HG02840 (cell line): Measurements from ENCODE around the gene BUD31.
"Not testable (repeated sequence)": the region's sequence is repeated elsewhere in the genome, so short reads cannot be mapped to it uniquely, and the experiment has no call there.

Source experiments
- ATAC-seq: cut with Tn5 transposase; IDR thresholded peaks from one replicate; pipeline ENCODE4 v1.9.1; 2021; ENCODE audit warnings: mild to moderate bottlenecking, moderate library complexity, moderate number of reproducible peaks; ENCODE audit not compliant: unreplicated experiment, low FRiP score

BUD31 gene

DNA sequence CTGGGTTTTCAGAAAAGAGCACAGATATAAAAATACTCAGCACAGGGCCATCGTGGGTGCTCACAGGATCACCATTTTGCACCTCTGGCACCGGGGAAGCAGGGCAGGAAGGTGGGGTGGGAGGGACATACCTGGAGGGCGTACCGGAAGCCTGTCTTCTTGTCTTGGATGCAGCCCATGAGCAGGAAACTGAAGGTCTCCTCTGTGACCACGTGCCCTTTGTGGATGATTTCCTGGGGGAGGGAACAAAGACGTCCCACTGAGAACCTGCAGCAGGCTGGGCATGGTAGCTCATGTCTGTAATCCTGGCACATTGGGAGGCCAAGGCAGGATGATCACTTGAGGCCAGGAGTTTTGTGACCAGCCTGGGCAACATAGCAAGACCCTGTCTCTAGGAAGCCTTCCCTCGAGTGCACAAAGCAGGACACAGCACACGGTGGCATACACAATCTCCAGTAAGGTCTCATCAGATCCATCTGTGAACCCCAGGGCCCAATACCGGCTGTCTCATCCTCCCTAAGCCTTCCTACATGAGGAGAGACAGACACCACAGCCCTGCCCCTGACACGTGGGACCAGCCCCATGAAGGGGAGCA, 20.3 kb downstream of the BUD31 start:
- ATAC-seq: no peak

DNA sequence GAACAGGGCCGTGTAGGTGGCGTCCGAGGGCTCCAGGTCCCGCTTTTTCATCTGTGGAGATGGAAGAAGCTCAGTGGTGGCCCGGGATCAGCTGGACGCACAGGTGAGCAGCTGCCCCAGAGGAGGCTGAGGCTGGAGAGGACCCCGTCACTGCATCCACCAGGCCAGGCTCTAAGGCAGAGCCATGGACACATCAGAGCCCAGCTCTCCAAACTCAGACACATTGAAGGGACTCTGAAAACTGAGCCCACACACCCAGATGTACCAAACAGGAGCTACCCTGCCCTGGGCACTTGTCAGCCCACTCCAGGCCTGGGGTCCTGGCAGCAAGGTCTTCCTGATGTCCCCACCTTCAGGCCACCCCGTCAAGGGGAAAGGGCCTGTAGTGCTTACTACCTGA, 21.0 kb downstream of the BUD31 start:
- no peak for ATAC-seq

DNA sequence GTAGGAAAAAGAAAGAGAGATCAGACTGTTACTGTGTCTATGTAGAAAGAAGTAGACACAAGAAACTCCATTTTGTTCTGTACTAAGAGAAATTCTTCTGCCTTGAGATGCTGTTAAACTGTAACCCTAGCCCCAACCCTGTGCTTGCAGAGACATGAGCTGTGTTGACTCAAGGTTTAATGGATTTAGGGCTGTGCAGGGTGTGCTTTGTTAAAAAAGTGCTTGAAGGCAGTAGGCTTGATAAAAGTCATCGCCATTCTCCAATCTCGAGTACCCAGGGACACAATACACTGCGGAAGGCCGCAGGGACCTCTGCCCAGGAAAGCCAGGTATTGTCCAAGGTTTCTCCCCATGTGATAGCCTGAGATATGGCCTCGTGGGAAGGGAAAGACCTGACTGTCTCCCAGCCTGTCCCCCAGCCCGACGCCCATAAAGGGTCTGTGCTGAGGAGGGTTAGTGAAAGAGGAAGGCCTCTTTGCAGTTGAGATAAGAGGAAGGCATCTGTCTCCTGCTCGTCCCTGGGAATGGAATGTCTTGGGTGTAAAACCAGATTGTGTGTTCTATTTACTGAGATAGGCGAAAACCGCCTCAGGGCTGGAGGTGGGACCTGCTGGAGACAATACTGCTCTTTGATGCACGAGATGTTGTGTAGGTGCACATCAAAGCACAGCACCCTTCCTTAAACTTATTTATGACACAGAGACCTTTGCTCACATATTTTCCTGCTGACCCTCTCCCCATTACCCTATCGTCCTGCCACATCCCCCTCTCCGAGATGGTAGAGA, 23.2 kb downstream of the BUD31 start:
- not testable (repeated sequence) for ATAC-seq

DNA sequence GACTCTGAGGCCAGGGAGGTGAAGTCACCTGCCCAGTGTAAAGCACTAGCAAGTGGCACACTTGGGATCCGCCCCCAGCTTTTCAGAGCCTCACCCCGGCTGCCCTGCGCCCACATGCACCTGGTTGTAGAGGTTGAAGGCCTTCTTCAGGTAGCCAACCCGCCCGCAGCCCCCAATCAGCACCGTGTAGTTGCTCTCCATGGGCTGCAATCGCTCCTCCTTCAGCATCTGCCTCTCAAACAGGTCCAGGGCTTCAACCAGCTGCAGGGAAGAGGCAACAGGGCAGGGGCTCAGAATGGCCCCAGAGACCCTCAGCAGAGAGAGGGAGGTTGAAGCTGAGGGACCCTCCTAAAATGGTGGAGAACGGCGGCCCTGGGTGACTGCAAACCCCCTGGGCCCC, 24.4 kb downstream of the BUD31 start:
- no peak for ATAC-seq

DNA sequence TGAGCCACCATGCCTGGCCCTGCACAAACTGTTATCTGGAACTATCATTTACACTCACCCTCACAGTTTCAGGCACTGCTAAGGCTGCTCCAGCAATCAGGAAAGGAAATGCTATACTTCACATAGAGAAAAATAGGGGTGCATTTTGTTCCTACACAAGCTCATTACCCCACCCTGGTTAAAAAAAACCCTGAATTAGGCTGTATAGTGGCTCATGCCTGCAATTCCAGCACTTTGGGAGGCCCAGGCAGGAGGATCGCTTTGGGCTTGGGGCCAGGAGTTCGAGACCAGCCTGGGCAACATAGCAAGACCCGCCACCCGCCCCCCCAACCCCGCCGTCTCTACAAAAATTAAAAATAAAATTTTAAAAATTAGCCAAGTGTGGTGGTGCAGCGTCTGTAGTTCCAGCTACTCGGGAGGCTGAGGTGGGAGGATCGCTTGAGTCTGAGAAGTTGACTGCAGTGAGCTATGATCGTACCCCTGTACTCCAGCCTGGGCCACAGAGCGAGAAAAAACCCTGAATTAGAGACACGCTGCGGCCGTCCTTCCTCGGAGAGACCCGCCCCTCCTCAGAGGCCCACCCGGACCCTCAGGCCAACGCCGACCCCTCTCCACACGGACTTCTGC, 29.3 kb downstream of the BUD31 start:
- no peak for ATAC-seq

DNA sequence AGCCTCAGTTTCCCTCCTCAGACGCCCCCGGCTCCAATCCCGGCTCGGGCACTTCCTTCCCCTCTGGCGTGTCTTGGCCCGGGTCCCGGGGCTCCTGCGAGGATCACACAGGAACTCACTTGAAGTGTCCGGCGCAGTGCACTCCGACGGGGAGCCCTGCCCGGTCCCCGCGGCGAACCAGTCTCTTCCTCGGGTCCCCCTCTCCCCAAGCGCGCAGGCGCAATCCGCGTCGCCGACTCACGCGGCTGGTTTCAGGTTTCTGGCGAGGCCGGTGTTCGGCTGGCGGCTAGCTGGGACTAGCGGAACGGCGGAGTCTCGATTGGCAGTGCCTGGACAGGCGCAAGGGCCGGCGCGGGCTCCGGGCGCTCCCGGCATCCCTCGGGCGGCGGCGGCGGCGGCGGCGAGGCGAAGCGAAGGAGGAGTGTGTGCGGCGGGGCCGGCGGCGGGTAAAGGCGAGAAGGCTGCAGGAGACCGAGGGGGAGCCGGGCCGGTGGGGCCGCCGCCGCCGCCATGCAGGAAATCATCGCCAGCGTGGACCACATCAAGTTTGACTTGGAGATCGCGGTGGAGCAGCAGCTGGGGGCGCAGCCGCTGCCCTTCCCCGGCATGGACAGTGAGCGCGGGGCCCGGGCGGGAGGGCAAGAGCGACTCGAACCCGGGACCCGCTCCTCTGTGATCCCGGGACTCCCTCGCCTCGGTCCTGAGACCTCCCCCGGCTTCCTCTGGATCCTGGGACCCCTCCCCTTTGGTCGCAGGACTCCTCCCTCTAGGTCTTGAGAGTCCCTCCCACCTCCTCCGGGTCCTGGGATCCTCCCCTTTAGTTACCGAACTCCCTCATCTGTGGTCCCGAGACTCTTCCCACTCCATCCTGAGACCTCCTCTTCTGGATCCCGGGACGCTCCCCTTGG, 30.1 kb downstream of the BUD31 start, which contains the start of the genes CPSF4 and PTCD1:
Gene CPSF4, plus strand, starts transcription at position 371 of the 908 bp plus-strand sequence. Its CDS starts 140 bp downstream, at position 511.
Gene PTCD1, minus strand, starts transcription at position 226 of the 908 bp plus-strand sequence. CDS start 3,556 bp downstream, outside the sequence.
- peak; percentile 87 for ATAC-seq

DNA sequence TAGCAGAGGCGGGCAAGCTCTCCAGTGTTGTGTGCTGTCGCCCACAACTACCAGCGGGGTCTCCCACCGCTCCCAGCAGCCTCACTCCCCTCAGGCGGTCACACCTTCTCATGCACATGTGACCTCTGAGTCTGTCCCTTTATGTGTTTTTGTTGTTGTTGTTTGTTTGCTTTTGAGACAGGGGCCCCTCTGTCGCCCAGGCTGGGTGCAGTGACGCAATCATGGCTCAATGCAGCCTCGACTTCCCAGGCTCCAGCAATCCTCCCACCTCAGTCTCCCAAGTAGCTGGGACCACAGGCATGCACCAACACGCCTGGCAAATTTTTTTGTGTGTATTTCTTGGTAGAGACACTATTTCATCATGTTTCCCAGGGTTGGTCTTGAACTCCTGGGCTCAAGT, 31.4 kb downstream of the BUD31 start:
- no peak for ATAC-seq

DNA sequence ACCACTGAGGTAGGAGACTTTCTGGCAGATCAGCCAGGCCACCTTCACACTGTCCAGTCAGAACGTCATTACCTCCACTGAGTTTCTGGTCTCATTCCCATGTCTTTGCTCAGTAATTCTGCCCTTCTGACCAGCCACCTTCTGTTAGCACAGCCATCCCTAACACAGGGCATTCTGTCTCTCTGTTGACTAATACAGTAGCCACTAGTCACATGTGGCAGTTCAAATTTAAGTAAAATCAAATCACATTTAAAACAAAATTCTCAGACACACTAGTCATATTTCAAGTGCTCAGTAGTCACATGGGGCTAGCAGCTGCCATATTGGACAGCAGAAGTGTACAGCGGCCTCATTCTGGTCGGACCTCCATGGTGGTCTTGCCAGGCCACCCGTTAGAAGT, 37.3 kb downstream of the BUD31 start:
- no peak for ATAC-seq

DNA sequence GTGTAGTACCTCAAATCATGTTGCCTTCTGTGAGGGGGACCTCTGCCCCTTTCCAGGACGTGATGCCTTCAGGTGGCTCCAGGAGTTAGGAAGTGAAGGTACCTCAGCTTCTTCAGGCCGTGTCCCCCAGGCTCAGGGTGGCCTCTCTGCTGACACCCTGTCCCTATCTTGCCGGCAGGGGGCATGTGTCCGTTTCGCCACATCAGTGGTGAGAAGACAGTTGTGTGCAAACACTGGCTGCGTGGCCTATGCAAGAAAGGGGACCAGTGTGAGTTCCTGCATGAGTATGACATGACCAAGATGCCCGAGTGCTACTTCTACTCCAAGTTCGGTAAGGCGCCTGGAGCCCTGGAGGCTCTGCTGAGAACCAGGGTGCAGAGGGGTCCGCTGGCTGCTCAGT, 39.2 kb downstream of the BUD31 start:
- no peak for ATAC-seq

DNA sequence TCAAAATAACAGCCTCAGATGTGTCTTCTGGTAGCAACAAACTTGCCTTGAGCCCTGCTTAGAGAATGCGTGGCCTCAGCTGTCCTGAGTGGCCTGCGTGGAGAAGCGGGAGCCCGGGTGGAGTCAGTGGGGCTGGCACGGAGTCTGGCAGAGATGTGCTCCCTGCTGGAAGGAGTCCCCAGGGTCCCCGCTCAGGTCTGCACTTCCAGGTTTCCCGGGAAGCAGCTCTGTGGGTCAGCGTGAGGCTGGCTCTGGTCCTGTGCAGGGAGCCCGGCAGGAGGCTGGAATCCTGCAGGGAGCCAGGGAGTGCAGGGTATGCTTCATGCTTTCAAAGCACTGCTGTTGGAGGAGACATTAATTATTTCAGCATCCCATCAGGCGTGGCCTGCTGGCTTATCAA, 40.1 kb downstream of the BUD31 start:
- no peak for ATAC-seq

DNA sequence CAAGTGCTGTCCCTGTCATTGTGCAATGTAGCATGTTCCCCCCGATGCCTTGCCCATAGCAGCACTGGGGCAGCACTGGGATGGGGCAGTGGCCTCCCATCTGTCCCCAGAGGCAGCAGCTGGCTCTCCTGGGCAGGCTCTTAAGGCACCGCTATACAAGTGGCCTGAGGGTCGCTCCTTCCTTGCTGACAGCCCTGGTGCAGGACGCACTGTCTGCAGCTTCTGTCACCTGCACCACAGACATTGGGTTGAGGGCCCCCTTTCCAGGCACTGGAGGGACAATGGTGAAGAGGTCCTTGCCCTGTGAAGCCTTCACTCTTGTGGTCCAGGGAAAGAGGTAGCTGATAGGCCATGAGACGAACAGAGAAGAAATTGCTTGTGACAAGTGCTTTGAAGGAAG, 40.6 kb downstream of the BUD31 start:
- no peak for ATAC-seq

DNA sequence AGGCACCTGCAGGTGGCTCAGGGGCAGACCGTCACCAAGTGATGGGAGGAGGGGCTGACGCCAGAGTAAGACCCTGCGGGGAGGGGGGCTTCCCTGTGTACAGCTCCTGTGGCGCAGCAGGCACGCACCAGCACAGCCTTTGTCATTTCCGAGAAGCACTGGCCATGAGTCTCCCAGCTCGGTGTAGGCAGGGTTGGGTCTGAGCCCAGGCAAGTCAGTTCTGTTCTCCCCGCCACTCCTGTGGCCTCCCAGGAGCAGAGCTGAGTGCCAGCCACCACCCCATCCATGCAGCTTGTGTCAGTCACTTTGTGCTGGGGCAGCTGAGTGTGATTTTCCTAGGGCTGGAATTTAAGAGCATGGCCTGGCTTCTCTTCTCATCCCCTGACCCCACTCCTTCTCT, 43.2 kb downstream of the BUD31 start:
- no peak for ATAC-seq

DNA sequence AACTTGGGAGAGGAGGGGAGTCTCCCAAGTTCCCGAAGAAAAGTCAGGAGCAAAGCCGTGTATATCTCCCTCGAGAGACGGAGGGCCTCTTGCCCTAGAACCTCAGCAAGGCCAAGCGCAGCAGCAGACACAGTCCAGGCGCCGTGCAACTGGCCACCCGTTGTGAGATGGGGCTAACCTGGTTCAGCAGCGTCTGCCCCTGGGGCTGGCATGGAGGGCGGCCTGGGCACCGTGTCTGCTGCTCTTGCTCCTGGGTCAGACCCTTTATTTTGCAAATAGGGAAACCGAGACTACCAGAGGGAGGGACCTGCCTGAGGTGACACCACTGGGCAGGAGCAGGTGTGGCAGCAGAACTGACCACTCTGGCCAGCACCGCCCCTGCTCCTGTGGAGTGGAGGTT, 43.8 kb downstream of the BUD31 start:
- no peak for ATAC-seq

DNA sequence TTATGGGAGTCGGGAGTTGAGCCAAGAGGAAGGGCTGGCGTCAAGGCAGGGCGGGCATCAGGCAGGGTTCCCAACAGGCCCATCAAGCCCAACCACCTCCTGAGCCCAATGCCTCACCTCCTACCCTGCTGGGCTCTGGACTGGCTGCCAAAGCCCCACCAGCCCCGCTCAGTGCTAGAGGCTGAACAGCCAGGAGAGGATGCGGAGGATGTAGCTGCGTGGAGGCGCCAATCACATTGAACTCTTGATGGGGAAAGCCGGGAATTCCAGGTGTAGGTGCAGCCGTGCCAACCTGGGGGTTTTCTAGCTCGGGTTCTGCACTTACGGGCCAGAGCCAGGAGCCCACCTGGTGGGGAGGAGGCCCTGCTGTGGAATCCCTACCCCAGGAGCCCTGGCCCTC, 44.3 kb downstream of the BUD31 start:
- no peak for ATAC-seq

DNA sequence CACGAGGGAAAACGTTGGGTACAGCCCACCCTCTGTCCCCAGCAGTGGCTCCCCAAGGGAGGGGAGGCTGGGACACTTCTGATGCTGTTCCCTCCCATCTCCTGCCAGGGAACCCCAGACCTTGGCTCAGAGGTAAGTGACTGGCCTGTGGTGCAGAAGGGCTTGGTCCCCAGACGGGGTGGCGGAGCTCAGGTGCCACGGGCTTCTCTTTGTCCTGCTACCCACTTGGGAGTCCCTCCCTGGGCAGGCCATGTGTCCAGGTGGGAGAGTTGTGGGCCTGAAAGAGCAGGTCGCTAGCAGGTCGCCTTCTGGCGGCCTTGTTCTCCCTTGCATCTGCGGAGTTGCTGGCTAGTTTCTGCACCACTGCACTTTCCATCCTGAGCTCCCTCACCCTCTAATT, 47.1 kb downstream of the BUD31 start:
- ATAC-seq: no peak

DNA sequence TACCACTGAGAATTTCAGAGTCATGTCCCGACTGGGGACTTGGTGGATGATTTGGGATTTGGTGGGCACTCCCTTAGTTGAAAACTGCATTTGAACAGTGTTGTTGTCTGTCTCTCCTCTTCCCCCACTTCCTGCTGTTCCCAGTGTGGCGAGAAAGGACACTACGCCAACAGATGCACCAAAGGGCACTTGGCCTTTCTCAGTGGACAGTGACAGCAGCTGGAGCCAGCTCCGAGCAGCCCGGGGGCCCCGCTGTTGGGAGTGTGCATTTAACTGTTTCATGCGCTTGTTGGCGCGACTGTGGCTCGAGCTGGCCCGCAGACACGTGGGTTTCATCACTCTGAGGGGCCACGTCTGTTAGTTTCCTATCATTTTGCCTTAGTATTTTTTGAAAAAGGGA, 47.5 kb downstream of the BUD31 start:
- ATAC-seq: no peak

DNA sequence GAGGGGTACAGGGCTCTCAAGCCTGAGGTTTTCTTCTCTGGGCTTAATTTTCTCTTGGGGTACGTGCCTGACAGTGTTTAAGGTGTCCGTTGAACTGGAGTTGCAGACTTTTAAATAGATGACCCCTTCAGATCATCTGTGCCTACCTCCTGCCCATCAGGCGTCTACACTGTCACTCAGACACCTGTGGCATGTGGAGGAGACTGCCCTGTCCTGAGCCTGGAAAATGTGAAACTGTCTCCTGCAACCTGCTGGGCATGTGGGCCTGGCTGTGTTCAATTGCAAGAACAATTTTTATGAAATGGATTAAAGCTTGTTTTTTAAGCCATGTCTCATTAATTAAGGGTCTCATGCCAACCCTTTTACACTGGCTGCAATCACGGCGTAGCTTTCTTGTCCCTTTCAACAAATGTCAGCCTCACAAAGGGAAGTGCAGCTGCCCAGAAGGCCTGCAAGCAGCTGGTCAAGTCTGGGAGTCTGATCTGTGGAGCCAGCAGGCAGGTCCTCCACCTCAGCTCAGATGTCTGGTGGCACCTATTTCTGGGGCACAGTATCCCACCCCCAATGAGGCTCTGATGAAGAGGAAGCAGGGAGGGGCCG, 48.4 kb downstream of the BUD31 start:
- ATAC-seq: no peak

DNA sequence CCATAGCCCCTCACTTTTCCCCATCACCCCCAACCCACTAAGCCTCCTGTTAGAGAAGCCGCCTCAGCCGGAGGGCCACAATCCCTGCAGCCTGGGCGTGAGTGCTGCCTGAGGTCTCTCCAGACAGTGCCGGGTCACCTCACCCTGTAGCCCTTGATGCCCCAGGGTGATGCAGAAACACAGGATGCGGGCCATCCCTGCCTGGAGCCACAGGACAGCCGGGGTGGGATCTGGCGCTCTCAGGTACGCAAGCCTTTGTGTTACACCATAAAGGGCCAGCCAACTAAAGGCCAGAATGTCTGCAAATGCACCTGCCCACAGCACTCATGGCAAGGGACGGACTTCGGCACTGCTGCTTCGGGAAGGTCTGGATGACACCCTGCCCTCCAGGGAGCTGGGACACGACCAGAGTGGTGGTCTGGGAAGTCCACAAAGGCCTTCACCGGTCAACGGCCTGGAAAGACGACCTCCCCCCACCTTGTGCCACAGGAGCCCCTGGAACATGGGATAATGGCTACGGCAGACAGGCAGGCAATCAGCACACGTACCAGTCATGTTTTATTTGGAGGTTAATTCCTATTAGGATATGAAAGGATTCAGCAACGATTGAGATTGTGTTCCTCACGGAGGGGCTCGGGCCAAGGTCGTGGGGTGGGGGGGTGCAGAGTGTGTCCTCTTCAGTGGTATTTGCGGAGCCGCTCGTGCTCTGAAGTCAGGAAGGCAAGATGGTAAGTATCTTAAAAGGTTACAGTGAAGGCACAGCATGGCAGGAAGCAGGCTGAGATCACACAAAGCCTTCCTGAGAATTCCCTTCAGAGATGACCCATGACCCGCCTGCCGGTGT, 49.1 kb downstream of the BUD31 start:
- no peak for ATAC-seq

DNA sequence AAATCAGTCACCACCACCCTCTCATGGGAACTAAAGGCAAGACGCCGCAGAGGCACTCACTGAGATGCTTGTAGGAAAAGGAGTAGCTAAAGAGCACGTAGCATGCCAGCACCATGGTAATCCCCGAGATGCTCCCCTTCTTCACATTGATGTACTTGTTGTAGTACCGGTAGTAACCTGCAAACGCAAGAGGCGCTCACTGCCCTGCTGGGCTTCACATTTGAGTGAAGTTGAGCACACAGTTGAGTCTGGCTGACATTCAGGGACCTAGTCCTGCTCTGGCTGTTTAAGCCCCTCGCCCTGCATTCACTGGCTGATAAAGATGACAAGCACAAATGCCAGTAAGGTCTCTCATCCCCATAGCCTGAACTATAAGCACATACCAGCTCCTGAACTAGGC, 50.3 kb downstream of the BUD31 start:
- no peak for ATAC-seq
